GM13976 (cell line): Measurements from ENCODE around the gene VGF.
"Not testable (repeated sequence)": the region's sequence is repeated elsewhere in the genome, so short reads cannot be mapped to it uniquely, and the experiment has no call there.

Experiments
- DNase-seq: peaks from one replicate; pipeline ENCODE4 v3.0.0; 2012; ENCODE audit warnings: low spot score
- CTCF ChIP-seq: IDR thresholded peaks from 2 replicates; pipeline ENCODE4 v1.5.1; 2012; ENCODE audit warnings: borderline replicate concordance, mild to moderate bottlenecking; ENCODE audit not compliant: insufficient read depth; ENCODE audit errors: extremely low read depth, missing control alignments, control extremely low read depth
- in situ Hi-C: fragments of 300-500 bp; cut with MboI; formaldehyde crosslinking; loops from one replicate; pipeline ENCODE4 v1.12.0; 2022; ENCODE audit warnings: low sequenced_read_pairs, mixed read lengths, inconsistent platforms; ENCODE audit not compliant: unreplicated experiment

VGF gene

GRCh38 chr7:101200504-101200861 is 35.1 kb upstream of the VGF start:
- no peak for TF ChIP-seq CTCF
- in situ Hi-C loops: no loop called here
- no peak for DNase-seq

GRCh38 chr7:101199522-101199921 is 34.2 kb upstream of the VGF start:
- in situ Hi-C loops: loop anchor here (10.0 kb wide), 1 partner anchor 55 kb away; no protein-coding TSS in a partner anchor

GRCh38 chr7:101198476-101198875 is 33.1 kb upstream of the VGF start:
- in situ Hi-C loops: loop anchor here (10.0 kb wide), 1 partner anchor 54 kb away; no protein-coding TSS in a partner anchor
- TF ChIP-seq CTCF: no peak
- no peak for DNase-seq

More at GRCh38 chr7:101199522-101199921, 34.2 kb upstream of the VGF start:
- not testable (repeated sequence) for DNase-seq

GRCh38 chr7:101197991-101198390 is 32.6 kb upstream of the VGF start:
- no peak for TF ChIP-seq CTCF
- DNase-seq: no peak
- in situ Hi-C loops: loop anchor here (10.0 kb wide), 1 partner anchor 53 kb away; no protein-coding TSS in a partner anchor

- in situ Hi-C loops: loop anchor here (10.0 kb wide), 1 partner anchor 51 kb away; no protein-coding TSS in a partner anchor
- no peak for TF ChIP-seq CTCF
- DNase-seq: no peak
These were observed 30.5 kb upstream of the VGF start for GRCh38 chr7:101195884-101196283.

- no peak for TF ChIP-seq CTCF
- in situ Hi-C loops: no loop called here
- no peak for DNase-seq
These were observed 23.7 kb upstream of the VGF start for GRCh38 chr7:101189109-101189508.

GRCh38 chr7:101186844-101187428 is 21.6 kb upstream of the VGF start:
- no peak for DNase-seq
- in situ Hi-C loops: no loop called here
- TF ChIP-seq CTCF: no peak
